ENCODE data around the gene PRSS53. TPM values are rescaled to one million over a fixed set of nuclear protein-coding genes. Genes with fewer than 3 reads are reported as not detected.

The PRSS53 gene
- total RNA-seq, 1 donor from 2014 or later = 1.1 TPM

DNA sequence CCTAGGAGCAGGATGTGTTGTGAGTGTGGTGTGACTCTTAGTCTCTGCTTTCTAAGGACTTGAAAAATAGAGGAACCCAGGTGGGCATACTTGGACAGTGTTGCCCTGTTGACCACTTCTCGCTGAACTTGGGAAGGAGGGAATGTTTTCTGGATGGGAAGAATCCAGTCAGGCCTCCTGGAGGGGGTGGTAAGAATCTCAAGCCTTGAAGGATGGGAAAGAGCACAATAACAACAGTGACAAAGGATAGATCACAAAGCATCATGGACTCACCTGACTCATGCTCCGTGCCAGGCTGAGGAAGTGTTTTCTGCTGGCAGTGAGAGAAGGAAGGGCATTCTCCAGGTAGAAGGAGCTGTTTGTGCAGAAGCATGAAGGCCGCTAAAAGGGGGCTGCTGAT lies 37.1 kb upstream of the PRSS53 start:
- no peak for DNase-seq (ENCODE audit: low read depth)
- TF ChIP-seq, protein P1, sequence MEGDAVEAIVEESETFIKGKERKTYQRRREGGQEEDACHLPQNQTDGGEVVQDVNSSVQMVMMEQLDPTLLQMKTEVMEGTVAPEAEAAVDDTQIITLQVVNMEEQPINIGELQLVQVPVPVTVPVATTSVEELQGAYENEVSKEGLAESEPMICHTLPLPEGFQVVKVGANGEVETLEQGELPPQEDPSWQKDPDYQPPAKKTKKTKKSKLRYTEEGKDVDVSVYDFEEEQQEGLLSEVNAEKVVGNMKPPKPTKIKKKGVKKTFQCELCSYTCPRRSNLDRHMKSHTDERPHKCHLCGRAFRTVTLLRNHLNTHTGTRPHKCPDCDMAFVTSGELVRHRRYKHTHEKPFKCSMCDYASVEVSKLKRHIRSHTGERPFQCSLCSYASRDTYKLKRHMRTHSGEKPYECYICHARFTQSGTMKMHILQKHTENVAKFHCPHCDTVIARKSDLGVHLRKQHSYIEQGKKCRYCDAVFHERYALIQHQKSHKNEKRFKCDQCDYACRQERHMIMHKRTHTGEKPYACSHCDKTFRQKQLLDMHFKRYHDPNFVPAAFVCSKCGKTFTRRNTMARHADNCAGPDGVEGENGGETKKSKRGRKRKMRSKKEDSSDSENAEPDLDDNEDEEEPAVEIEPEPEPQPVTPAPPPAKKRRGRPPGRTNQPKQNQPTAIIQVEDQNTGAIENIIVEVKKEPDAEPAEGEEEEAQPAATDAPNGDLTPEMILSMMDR (IDR thresholded peaks at IDR 0.05; ENCODE audit: insufficient read depth, low read length, severe bottlenecking) = no peak
- peak; percentile 70 for FAIRE-seq

DNA sequence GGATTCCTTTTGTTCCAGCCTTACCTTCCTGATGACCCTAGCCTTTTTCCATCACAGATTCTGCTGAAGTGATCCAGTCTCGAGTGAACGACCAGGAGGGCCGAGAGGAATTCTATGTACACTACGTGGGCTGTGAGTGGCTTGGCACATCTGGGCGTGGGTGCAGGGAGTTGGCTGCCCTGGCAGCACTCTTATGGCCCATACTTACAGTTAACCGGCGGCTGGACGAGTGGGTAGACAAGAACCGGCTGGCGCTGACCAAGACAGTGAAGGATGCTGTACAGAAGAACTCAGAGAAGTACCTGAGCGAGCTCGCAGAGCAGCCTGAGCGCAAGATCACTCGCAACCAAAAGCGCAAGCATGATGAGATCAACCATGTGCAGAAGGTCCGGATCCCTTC lies 31.4 kb upstream of the PRSS53 start:
- Histone ChIP-seq H3K4me3 (ENCODE audit: low read depth, low read length) (no peak overlapping the region), H3K36me3 (ENCODE audit: control insufficient read depth, insufficient read depth, low read length) (peaks cover 10% of the 10 kb centered on the region), H3K27me3 (ENCODE audit: control insufficient read depth, insufficient read depth, low read length) (no peaks in the 10 kb centered on the region)
- FAIRE-seq (no peak), DNase-seq (ENCODE audit: low read depth) (no peak)
- TF ChIP-seq, protein P1 (IDR thresholded peaks at IDR 0.05; ENCODE audit: insufficient read depth, low read length, severe bottlenecking) = no peak

More for the DNA sequence above, 37.1 kb upstream of the PRSS53 start:
- H3K36me3 ChIP-seq (ENCODE audit: control insufficient read depth, insufficient read depth, low read length) = peaks cover 2% of the 10 kb centered on the region
- no peak overlapping the region for H3K4me3 ChIP-seq (ENCODE audit: low read depth, low read length)
- H3K27me3 ChIP-seq (ENCODE audit: control insufficient read depth, insufficient read depth, low read length) = no peaks in the 10 kb centered on the region

DNA sequence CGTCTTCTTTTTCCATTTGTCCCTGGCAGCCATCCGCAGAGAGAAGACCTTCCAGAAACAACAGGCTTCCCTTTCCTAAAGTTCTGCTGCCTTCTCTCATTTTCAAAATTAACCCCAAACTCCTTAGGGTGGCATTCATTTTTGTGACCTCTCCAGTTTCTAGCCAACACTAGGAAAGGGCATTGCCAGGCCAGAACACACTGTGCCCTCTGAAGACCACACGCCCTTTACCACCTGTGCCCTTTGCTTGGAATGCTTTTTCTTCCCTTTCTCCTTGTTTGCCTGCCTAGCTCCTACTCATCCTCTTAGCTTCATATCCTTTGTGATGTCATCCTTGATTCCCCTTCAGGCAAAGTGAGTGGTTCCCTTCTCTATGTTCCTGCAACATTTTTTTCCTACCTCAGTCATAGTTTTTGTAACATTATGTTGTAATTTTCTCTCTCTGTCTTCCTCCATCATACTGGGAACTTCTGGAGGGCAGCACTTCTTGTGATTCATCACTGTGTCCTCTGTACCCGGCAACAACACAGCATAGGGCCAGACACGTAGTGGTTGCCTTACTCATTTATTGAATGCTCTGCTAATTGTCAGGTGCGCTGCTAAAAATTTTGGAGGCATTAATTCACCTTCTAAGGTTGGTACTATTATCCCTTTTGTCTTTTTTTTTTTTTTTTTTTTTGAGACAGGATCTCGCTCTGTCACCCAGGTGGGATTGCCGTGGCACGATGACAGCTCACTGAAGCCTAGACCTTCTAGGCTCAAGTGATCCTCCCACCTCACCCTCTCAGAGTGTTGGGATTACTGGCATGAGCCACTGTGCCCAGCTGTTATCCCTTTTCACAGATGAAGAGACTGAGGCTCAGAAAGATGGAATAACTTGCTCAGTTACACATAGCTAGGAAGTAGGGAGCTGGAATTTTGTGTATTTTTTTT lies 29.7 kb upstream of the PRSS53 start:
- DNase-seq (ENCODE audit: low read depth) (peak; percentile 100), FAIRE-seq (peak; percentile 52)
- TF ChIP-seq, protein P1 (IDR thresholded peaks at IDR 0.05; ENCODE audit: insufficient read depth, low read length, severe bottlenecking) = no peak
- Histone ChIP-seq H3K4me3 (ENCODE audit: low read depth, low read length) (peak overlapping the region; percentile 56), H3K36me3 (ENCODE audit: control insufficient read depth, insufficient read depth, low read length) (peaks cover 10% of the 10 kb centered on the region), H3K27me3 (ENCODE audit: control insufficient read depth, insufficient read depth, low read length) (no peaks in the 10 kb centered on the region)

DNA sequence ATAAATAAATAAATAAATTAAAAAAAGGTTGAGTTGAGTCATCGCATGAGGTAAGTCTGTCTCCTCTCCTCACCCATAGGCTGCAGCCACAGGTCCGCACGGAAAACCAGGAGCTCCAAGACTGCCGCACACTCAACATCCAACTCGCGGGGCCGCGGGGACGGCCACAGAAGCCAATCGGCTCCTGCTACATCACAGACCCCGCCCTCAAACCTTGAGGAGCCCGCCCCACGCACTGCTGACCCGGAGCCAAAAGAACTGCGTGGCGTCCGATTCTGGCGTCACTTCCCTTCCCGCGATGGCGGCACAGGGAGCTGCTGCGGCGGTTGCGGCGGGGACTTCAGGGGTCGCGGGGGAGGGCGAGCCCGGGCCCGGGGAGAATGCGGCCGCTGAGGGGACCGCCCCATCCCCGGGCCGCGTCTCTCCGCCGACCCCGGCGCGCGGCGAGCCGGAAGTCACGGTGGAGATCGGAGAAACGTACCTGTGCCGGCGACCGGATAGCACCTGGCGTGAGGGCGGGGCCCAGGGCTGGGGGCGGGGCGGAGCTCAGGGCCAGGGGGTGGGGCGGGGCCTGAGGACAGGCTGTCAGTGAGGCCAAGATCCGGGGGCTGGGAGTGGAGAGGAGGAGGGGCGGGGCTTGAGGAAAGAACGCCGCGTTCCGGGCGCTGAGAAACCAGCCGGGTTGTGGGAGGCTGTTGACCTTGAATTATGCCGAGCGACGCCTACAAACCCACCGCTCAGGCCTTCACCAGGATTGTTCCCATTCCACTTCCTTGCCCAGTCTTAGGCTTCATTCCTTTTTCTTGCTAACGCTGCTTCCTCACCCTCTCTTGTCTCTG lies 28.9 kb upstream of the PRSS53 start, which contains the start of gene KAT8:
Gene KAT8 (plus strand): TSS at position 281 of the 839 bp plus-strand sequence. CDS start 18 bp downstream, at position 299.
- peak within 1 kb of the TSS; percentile 56 for H3K4me3 ChIP-seq (ENCODE audit: low read depth, low read length)
- H3K36me3 ChIP-seq (ENCODE audit: control insufficient read depth, insufficient read depth, low read length) = peaks cover 10% of the 10 kb centered on the region
- no peak for FAIRE-seq
- peak; percentile 97 for DNase-seq (ENCODE audit: low read depth)
- TF ChIP-seq, protein P1 (IDR thresholded peaks at IDR 0.05; ENCODE audit: insufficient read depth, low read length, severe bottlenecking) = no peak
- no peaks in the 10 kb centered on the region for H3K27me3 ChIP-seq (ENCODE audit: control insufficient read depth, insufficient read depth, low read length)

DNA sequence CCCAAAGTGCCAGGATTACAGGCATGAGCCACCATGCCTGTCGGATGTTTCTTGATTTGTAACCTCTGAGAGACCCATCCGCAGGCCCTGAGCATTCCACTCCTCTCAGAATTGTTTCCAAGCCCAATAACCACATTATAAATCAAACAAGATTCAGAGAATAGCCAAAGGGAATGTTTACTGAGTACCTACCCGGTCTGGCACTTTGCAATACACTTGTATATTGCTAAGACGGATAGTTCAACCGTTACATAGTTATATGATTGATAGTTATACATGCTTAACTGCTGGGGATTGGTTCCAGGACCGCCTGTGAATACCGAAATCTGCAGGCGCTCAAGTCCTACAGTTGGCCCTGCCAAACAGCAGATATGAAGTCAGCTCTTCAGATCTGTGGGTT lies 25.7 kb upstream of the PRSS53 start:
- Histone ChIP-seq H3K27me3 (ENCODE audit: control insufficient read depth, insufficient read depth, low read length) (no peaks in the 10 kb centered on the region), H3K4me3 (ENCODE audit: low read depth, low read length) (no peak overlapping the region), H3K36me3 (ENCODE audit: control insufficient read depth, insufficient read depth, low read length) (peaks cover 13% of the 10 kb centered on the region)
- FAIRE-seq = no peak
- no peak for DNase-seq (ENCODE audit: low read depth)
- TF ChIP-seq, protein P1 (IDR thresholded peaks at IDR 0.05; ENCODE audit: insufficient read depth, low read length, severe bottlenecking) = no peak
